Vagina (tissue), 2 donors: ENCODE data around the gene RGS14. TPM values are rescaled to one million over a fixed set of nuclear protein-coding genes. Genes with fewer than 3 reads are reported as not detected.
"Not testable (repeated sequence)": the region's sequence is repeated elsewhere in the genome, so short reads cannot be mapped to it uniquely, and the experiment has no call there.

ENCODE experiments used
- DNase-seq, 2 donors: peaks; one replicate each; pipeline ENCODE4 v3.0.0-alpha.2; 2017; ENCODE audit errors: extremely low spot score in 2 of 2
- H3K27ac ChIP-seq: fragments of 200-600 bp; sonication (generic); one replicate; pipeline ENCODE4 v1.5.1; 2019
- H3K27me3 ChIP-seq: fragments of 200-600 bp; sonication (generic); one replicate; pipeline ENCODE4 v1.5.1; 2019
- H3K36me3 ChIP-seq, 2 donors: fragments of 200-600 bp; sonication (generic); one replicate each; pipeline ENCODE4 v1.5.1; 2017 to 2019
- H3K4me1 ChIP-seq: fragments of 200-600 bp; sonication (generic); one replicate; pipeline ENCODE4 v1.5.1; 2019
- H3K4me3 ChIP-seq, 2 donors: fragments of 200-600 bp; sonication (generic); 1 replicate in 1 of 2; 2 replicates in 1 of 2; pipeline ENCODE4 v1.5.1; 2016 to 2019
- H3K9me3 ChIP-seq: fragments of 200-600 bp; sonication (generic); one replicate; pipeline ENCODE4 v1.5.1; 2019
- POLR2A ChIP-seq, 2 donors: fragments of 450-650 bp; IDR thresholded peaks; one replicate each; pipeline ENCODE4 v1.6.1; 2017; ENCODE audit warnings: antibody characterized with exemption in 2 of 2, mild to moderate bottlenecking in 2 of 2, moderate library complexity in 2 of 2
- POLR2AphosphoS5 ChIP-seq, 2 donors: sonication (generic); formaldehyde crosslinking; IDR thresholded peaks; one replicate each; pipeline ENCODE4 v1.9.0; 2017; ENCODE audit warnings: antibody characterized with exemption in 2 of 2, mild to moderate bottlenecking in 2 of 2, low read depth in 1 of 2; ENCODE audit not compliant: insufficient read depth in 1 of 2
- intact Hi-C: fragments of 100-400 bp; cut with DNase I; formaldehyde crosslinking; loops from one replicate; pipeline ENCODE4 v1.15.1; 2023
- total RNA-seq: library from RNA; depleted of rRNA; stranded (reverse); fragments of >200 nt; gene quantifications from one replicate; pipeline ENCODE4 v1.2.3, GENCODE V29; 2016
- TF ChIP-seq, protein P1 (sequence below), 3 experiments: fragments of 450-650 bp in 2 of 3; fragments of 200-600 bp in 1 of 3; sonication (generic) in 1 of 3; IDR thresholded peaks; one replicate each; pipeline ENCODE4 v1.5.1; 2017 to 2019; ENCODE audit warnings: antibody characterized with exemption in 3 of 3, mild to moderate bottlenecking in 2 of 3, moderate library complexity in 2 of 3

The RGS14 gene
- total RNA-seq, 1 donor from 2014 or later: 49.1 TPM

DNA sequence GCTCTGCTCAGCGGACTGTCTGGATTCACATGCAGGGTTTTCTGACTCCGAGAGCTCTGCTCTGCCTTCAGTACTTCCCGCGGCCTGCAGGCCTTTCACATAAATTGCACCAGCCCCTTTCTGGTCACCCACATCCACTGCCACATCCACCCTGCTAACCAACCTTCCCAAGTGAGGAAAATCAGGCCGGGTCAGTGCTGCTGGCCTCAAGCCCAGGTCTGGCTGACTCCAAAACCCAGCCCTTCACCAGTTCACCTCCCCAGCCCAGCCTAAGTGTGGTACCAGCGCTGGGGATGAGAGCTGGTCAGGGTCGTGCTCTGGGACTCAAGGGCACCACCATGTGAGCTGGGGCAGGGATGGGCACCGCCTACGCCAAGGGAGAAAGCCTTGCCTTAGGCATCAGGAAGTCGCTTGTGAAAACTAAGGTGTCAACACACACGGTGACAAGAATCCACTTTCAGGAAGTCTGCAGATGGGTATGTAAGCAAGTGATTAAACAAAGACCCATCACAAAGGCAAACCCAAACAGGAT is 18.6 kb upstream of the RGS14 start:
- intact Hi-C loops: no loop called here
- H3K27ac ChIP-seq: no peak overlapping the region
- H3K4me1 ChIP-seq: peaks cover 8% of the 10 kb centered on the region
- no peak for TF ChIP-seq POLR2A (IDR thresholded peaks at IDR 0.05)
- TF ChIP-seq, protein P1, sequence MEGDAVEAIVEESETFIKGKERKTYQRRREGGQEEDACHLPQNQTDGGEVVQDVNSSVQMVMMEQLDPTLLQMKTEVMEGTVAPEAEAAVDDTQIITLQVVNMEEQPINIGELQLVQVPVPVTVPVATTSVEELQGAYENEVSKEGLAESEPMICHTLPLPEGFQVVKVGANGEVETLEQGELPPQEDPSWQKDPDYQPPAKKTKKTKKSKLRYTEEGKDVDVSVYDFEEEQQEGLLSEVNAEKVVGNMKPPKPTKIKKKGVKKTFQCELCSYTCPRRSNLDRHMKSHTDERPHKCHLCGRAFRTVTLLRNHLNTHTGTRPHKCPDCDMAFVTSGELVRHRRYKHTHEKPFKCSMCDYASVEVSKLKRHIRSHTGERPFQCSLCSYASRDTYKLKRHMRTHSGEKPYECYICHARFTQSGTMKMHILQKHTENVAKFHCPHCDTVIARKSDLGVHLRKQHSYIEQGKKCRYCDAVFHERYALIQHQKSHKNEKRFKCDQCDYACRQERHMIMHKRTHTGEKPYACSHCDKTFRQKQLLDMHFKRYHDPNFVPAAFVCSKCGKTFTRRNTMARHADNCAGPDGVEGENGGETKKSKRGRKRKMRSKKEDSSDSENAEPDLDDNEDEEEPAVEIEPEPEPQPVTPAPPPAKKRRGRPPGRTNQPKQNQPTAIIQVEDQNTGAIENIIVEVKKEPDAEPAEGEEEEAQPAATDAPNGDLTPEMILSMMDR (IDR thresholded peaks at IDR 0.05): no peak
- no peak for DNase-seq
- no peak overlapping the region for H3K4me3 ChIP-seq
- no peaks in the 10 kb centered on the region for H3K27me3 ChIP-seq
- H3K9me3 ChIP-seq: no peaks in the 10 kb centered on the region
- H3K36me3 ChIP-seq: peaks cover 6 to 48% of the 10 kb centered on the region in 2 donors

DNA sequence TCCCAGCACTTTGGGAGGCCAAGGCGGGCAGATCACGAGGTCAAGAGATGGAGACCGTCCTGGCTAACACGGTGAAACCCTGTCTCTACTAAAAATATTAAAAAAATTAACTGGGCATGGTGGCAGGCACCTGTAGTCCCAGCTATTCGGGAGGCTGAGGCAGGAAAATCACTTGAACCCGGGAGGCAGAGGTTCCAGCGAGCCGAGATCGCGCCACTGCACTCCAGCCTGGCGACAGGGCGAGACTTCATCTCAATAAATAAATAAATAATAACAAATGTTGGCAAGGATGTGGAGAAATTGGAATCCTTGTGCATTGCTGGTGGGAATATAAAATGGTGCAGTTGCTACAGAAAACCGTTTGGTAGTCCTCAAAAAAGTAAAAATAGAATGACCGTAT is 14.7 kb upstream of the RGS14 start:
- H3K36me3 ChIP-seq: peaks cover 0 to 18% of the 10 kb centered on the region in 2 donors
- not testable (repeated sequence) for H3K9me3 ChIP-seq, H3K27ac ChIP-seq, H3K27me3 ChIP-seq, H3K4me3 ChIP-seq, DNase-seq
- peaks cover 26% of the 10 kb centered on the region for H3K4me1 ChIP-seq
- intact Hi-C loops: loop anchor here (10.0 kb wide), 1 partner anchor 1102 kb away; no protein-coding TSS in a partner anchor

DNA sequence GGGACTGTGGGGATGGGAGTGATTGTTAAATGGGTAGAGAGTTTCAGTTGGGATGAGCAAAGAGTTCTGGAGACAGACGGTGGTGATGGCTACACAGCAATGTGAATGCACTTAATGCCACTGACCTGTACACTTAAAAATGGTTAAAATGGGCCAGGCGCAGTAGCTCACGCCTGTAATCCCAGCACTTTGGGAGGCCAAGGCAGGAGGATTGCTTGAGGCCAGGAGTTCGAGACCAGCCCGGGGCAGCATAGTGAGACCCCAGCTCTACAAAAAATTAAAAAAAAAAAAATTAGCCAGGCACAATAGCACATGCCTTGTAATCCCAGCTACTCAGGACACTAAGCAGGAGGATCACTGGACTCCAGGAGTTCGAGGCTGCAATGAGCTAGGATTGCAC is 13.9 kb upstream of the RGS14 start:
- H3K4me1 ChIP-seq: peaks cover 33% of the 10 kb centered on the region
- H3K27ac ChIP-seq: no peak overlapping the region
- no peaks in the 10 kb centered on the region for H3K27me3 ChIP-seq
- H3K9me3 ChIP-seq: no peaks in the 10 kb centered on the region
- no peak for DNase-seq
- TF ChIP-seq POLR2A (IDR thresholded peaks at IDR 0.05): no peak
- no peak for TF ChIP-seq POLR2AphosphoS5 (IDR thresholded peaks at IDR 0.05; ENCODE audit: insufficient read depth in 1 of 2, low read depth in 1 of 2)
- TF ChIP-seq, protein P1 (IDR thresholded peaks at IDR 0.05): no peak
- H3K4me3 ChIP-seq: no peak overlapping the region
- H3K36me3 ChIP-seq: peaks cover 0 to 15% of the 10 kb centered on the region in 2 donors
- intact Hi-C loops: loop anchor here (10.0 kb wide), 1 partner anchor 1101 kb away; no protein-coding TSS in a partner anchor

DNA sequence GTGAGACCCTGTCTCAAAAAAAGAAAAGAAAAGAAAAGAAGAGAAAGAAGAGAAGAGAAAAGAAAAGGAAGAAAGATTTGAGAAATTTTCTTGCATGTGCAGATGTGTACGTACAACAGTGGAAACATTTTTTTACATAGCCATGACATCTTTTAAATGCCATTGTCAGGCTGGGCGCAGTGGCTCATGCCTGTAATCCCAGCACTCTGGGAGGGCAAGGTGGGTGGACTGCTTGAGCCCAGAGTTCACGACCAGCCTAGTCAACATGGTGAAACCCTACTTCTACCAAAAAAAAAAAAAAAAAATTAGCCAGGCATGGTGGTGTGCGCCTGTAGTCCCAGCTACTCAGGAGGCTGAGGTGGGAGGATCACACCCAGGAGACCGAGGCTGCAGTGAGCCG is 12.8 kb upstream of the RGS14 start:
- DNase-seq: no peak
- H3K4me3 ChIP-seq: no peak overlapping the region
- TF ChIP-seq, protein P1 (IDR thresholded peaks at IDR 0.05): no peak
- H3K9me3 ChIP-seq: no peaks in the 10 kb centered on the region
- no peaks in the 10 kb centered on the region for H3K27me3 ChIP-seq
- H3K27ac ChIP-seq: no peak overlapping the region
- intact Hi-C loops: loop anchor here (10.0 kb wide), 1 partner anchor 1100 kb away; no protein-coding TSS in a partner anchor
- peaks cover 0 to 15% of the 10 kb centered on the region in 2 donors for H3K36me3 ChIP-seq
- peaks cover 37% of the 10 kb centered on the region for H3K4me1 ChIP-seq

DNA sequence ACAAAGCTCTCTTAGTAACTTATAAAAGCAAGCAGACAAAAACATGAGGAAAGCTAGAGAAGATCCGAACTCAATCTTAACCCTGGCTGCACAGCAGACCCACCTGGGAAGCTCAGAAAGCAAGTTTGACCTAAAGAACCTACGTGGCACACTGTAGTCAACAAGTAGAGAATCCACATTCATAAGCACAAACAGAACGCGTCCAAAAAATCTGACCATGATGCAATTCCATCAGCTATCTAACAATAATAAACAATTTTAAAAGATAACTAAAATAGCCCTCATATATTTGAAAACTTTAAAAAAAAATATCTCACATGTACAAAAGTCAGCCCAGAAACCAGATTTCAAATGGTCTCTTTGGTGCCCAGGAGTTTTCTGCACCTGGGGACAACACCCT is 10.9 kb upstream of the RGS14 start:
- intact Hi-C loops: loop anchor here (10.0 kb wide), 1 partner anchor 1098 kb away; no protein-coding TSS in a partner anchor
- DNase-seq: no peak
- H3K36me3 ChIP-seq: peaks cover 0 to 11% of the 10 kb centered on the region in 2 donors
- no peak overlapping the region for H3K4me3 ChIP-seq
- no peaks in the 10 kb centered on the region for H3K27me3 ChIP-seq
- peaks cover 50% of the 10 kb centered on the region for H3K4me1 ChIP-seq
- no peaks in the 10 kb centered on the region for H3K9me3 ChIP-seq
- H3K27ac ChIP-seq: no peak overlapping the region
- TF ChIP-seq POLR2A (IDR thresholded peaks at IDR 0.05) (no peak), POLR2AphosphoS5 (IDR thresholded peaks at IDR 0.05; ENCODE audit: insufficient read depth in 1 of 2, low read depth in 1 of 2) (no peak)
- TF ChIP-seq, protein P1 (IDR thresholded peaks at IDR 0.05): no peak
